Posterior cingulate gyrus (tissue), 11 donors: Measurements from ENCODE around the gene UGGT1.
"Not testable (repeated sequence)": the region's sequence is repeated elsewhere in the genome, so short reads cannot be mapped to it uniquely, and the experiment has no call there.

Experiments
- DNase-seq, 10 donors: peaks; one replicate each; pipeline versions ENCODE4 v3.0.0 to v3.0.0-alpha.2; 2020 to 2021; ENCODE audit warnings: mixed read lengths in 3 of 10
- intact Hi-C: fragments of 100-400 bp; cut with DNase I; formaldehyde crosslinking; loops from one replicate; pipeline ENCODE4 v1.15.1; 2023

The UGGT1 gene

GRCh38 chr2:128208023-128208422 lies 117.0 kb downstream of the UGGT1 start:
- DNase-seq, result no peak
- intact Hi-C loops, result no loop called here

GRCh38 chr2:128208631-128209324 lies 117.8 kb downstream of the UGGT1 start:
- DNase-seq, intact Hi-C loops: not testable (repeated sequence)

GRCh38 chr2:128214251-128214650 lies 123.3 kb downstream of the UGGT1 start:
- DNase-seq, result no peak

GRCh38 chr2:128214866-128215460 lies 124.0 kb downstream of the UGGT1 start:
- intact Hi-C loops, result no loop called here

More at GRCh38 chr2:128214251-128214650, 123.3 kb downstream of the UGGT1 start:
- intact Hi-C loops, result no loop called here

GRCh38 chr2:128215897-128216642 lies 125.1 kb downstream of the UGGT1 start:
- intact Hi-C loops, result no loop called here
- peak in 1 of 10 donors; percentile 19 for DNase-seq

More at GRCh38 chr2:128214866-128215460, 124.0 kb downstream of the UGGT1 start:
- no peak for DNase-seq

GRCh38 chr2:128217671-128218070 lies 126.7 kb downstream of the UGGT1 start:
- intact Hi-C loops, result no loop called here
- no peak for DNase-seq

- no peak for DNase-seq
- intact Hi-C loops, result no loop called here
Measured at GRCh38 chr2:128219891-128220290, 128.9 kb downstream of the UGGT1 start.

- DNase-seq, result no peak
Measured at GRCh38 chr2:128227862-128228261, 136.9 kb downstream of the UGGT1 start.

GRCh38 chr2:128228894-128229293 lies 137.9 kb downstream of the UGGT1 start:
- intact Hi-C loops, result no loop called here
- DNase-seq, result no peak

More at GRCh38 chr2:128227862-128228261, 136.9 kb downstream of the UGGT1 start:
- intact Hi-C loops, result no loop called here

- intact Hi-C loops, result loop anchor here (2.0 to 5.0 kb wide), 2 partner anchors 54 to 89 kb away; no protein-coding TSS in a partner anchor
- DNase-seq, result peak; percentile 82 to 98 (median 90)
Measured at GRCh38 chr2:128232965-128233789, 142.2 kb downstream of the UGGT1 start.

GRCh38 chr2:128233790-128234395 lies 142.9 kb downstream of the UGGT1 start:
- no peak for DNase-seq
- intact Hi-C loops, result loop anchor here (2.0 to 5.0 kb wide), 2 partner anchors 55 to 88 kb away; no protein-coding TSS in a partner anchor

- no peak for DNase-seq
- intact Hi-C loops, result loop anchor here (5.0 kb wide), 1 partner anchor 88 kb away; no protein-coding TSS in a partner anchor
Measured at GRCh38 chr2:128234613-128235012, 143.6 kb downstream of the UGGT1 start.

GRCh38 chr2:128235581-128235980 lies 144.6 kb downstream of the UGGT1 start:
- intact Hi-C loops, result no loop called here

GRCh38 chr2:128236491-128237035 lies 145.6 kb downstream of the UGGT1 start:
- DNase-seq, result peak in 1 of 10 donors; percentile 28
- intact Hi-C loops, result no loop called here

More at GRCh38 chr2:128235581-128235980, 144.6 kb downstream of the UGGT1 start:
- no peak for DNase-seq

GRCh38 chr2:128237081-128237534 lies 146.1 kb downstream of the UGGT1 start:
- intact Hi-C loops, result no loop called here

GRCh38 chr2:128237911-128238697 lies 147.1 kb downstream of the UGGT1 start:
- DNase-seq, result peak in 7 of 10 donors; percentile 46 to 90 (median 62)
- intact Hi-C loops, result no loop called here

More at GRCh38 chr2:128237081-128237534, 146.1 kb downstream of the UGGT1 start:
- no peak for DNase-seq

GRCh38 chr2:128241896-128242295 lies 150.9 kb downstream of the UGGT1 start:
- intact Hi-C loops, result no loop called here

More at GRCh38 chr2:128241896-128242295, 150.9 kb downstream of the UGGT1 start:
- no peak for DNase-seq
